Hepatocyte (in vitro differentiated cells): Measurements from ENCODE around the gene VPS50.

Experiments used
- CTCF ChIP-seq: fragments of 200-600 bp; sonication (generic); IDR thresholded peaks from 2 replicates; pipeline ENCODE4 v1.5.1; 2016; ENCODE audit warnings: antibody characterized with exemption, mild to moderate bottlenecking; ENCODE audit not compliant: poor library complexity
- EZH2 ChIP-seq: fragments of 200-600 bp; sonication (generic); IDR thresholded peaks from 2 replicates; pipeline ENCODE4 v1.6.1; 2016; ENCODE audit warnings: antibody characterized with exemption, mild to moderate bottlenecking, borderline replicate concordance

DNA sequence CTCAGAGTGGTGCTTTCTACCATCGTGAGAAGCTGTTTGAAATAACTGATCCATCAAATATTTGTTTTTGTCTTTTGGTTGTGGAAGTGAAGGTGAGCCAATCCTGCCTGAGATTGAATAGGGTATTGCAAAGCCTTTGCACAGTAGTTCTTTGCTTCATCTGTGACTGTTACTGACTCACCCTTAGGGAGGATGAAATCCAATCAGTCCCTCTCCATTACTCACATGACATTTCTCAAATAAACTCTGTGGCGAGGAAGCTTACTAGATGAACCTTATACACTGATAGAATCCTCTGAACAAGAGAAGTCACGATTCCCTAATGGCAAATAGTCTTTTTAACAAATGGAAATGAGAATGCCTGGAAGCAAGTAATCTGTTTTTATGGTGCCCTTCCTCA is 37.8 kb upstream of the VPS50 start:
- TF ChIP-seq CTCF (no peak), EZH2 (no peak)
